Right renal pelvis (tissue), 4 donors: ENCODE results near the gene DCDC2B. TPM values are rescaled to one million over a fixed set of nuclear protein-coding genes. Genes with fewer than 3 reads are reported as not detected.
"Not testable (repeated sequence)": the region's sequence is repeated elsewhere in the genome, so short reads cannot be mapped to it uniquely, and the experiment has no call there.

Experiments
- DNase-seq, 4 donors: peaks; one replicate each; pipeline ENCODE4 v3.0.0-alpha.2; 2013; ENCODE audit warnings: low read depth in 4 of 4, low spot score in 3 of 4, missing footprints in 1 of 4
- polyA plus RNA-seq, 4 donors: library from polyadenylated mRNA; unstranded; fragments of 120-200 nt; gene quantifications; one replicate each; pipeline ENCODE4 v1.2.1, GENCODE V29; 2013; ENCODE audit not compliant: insufficient read length in 4 of 4

DCDC2B gene
- polyA plus RNA-seq, 4 donors: 0.62 to 0.96 (median 0.72) TPM

- no peak for DNase-seq
These were observed 46.5 kb downstream of the DCDC2B start for GRCh38 chr1:32255072-32256071.

GRCh38 chr1:32256473-32257226 is 47.8 kb downstream of the DCDC2B start:
- no peak for DNase-seq

- DNase-seq: no peak
These were observed 48.3 kb downstream of the DCDC2B start for GRCh38 chr1:32257227-32257508.

- DNase-seq: not testable (repeated sequence)
These were observed 54.3 kb downstream of the DCDC2B start for GRCh38 chr1:32263236-32263593.

- DNase-seq: no peak
These were observed 54.9 kb downstream of the DCDC2B start for GRCh38 chr1:32263744-32264143.

Other genes with a start within 250 kb of the DCDC2B start
- 100 to 1,000 TPM; 258 to 297 (median 282) TPM for gene KHDRBS1, start 195.2 kb upstream of the DCDC2B start, polyA plus RNA-seq
- 10 to 100 TPM; 19.7 to 22.1 (median 19.9) TPM for gene TMEM39B, start 136.2 kb upstream of the DCDC2B start, polyA plus RNA-seq
- gene KPNA6, start 101.0 kb upstream of the DCDC2B start, polyA plus RNA-seq: 10 to 100 TPM; 33.4 to 42.0 (median 38.4) TPM
- gene TXLNA, start 29.4 kb upstream of the DCDC2B start, polyA plus RNA-seq: 10 to 100 TPM; 41.6 to 48.3 (median 45.7) TPM
- 10 to 100 TPM; 20.6 to 26.3 (median 22.2) TPM for gene CCDC28B, start 8.5 kb upstream of the DCDC2B start, polyA plus RNA-seq
- 1 to 10 TPM; 7.3 to 7.9 (median 7.8) TPM for gene IQCC, start 3.4 kb upstream of the DCDC2B start, polyA plus RNA-seq
- gene TMEM234, start 13.3 kb downstream of the DCDC2B start, polyA plus RNA-seq: 10 to 100 TPM; 21.0 to 24.4 (median 23.3) TPM
- gene EIF3I, start 13.3 kb downstream of the DCDC2B start, polyA plus RNA-seq: 100 to 1,000 TPM; 173 to 190 (median 177) TPM
- gene FAM167B, start 38.1 kb downstream of the DCDC2B start, polyA plus RNA-seq: 10 to 100 TPM in 3 of 4 donors, 1 to 10 TPM in 1; 8.4 to 11.1 (median 10.7) TPM
- gene LCK, start 42.2 kb downstream of the DCDC2B start, polyA plus RNA-seq: 1 to 10 TPM; 4.2 to 6.7 (median 5.2) TPM
- 100 to 1,000 TPM; 162 to 193 (median 179) TPM for gene HDAC1, start 83.0 kb downstream of the DCDC2B start, polyA plus RNA-seq
- 100 to 1,000 TPM; 443 to 517 (median 479) TPM for gene MARCKSL1, start 127.1 kb downstream of the DCDC2B start, polyA plus RNA-seq
- 1 to 10 TPM; 3.0 to 7.2 (median 6.6) TPM for gene FAM229A, start 153.4 kb downstream of the DCDC2B start, polyA plus RNA-seq
- 1 to 10 TPM; 2.0 to 4.3 (median 3.0) TPM for gene TSSK3, start 153.4 kb downstream of the DCDC2B start, polyA plus RNA-seq
- 10 to 100 TPM; 58.6 to 63.3 (median 61.2) TPM for gene BSDC1, start 185.4 kb downstream of the DCDC2B start, polyA plus RNA-seq